PC-9 (cell line): ENCODE measurements around the gene PIAS4. TPM values are rescaled to one million over a fixed set of nuclear protein-coding genes. Genes with fewer than 3 reads are reported as not detected.
A peak's percentile ranks its signal among the peaks of the same experiment; 100 is the strongest.

Source experiments
- BruUV-seq: library from RNA; stranded (reverse); fragments of 400-500 nt; replicated peaks from 2 replicates; lab custom pipeline; 2021; lab: Mats Ljungman, UMichigan
- CTCF ChIA-PET: fragments of 300-600 bp; sonication (Branson Sonifier 250); formaldehyde crosslinking; loops from one replicate; lab custom pipeline; 2022; ENCODE audit warnings: antibody characterized with exemption; lab: Charles Lee
- POLR2A ChIA-PET: fragments of 300-600 bp; sonication (Branson Sonifier 250); formaldehyde crosslinking; loops from one replicate; lab custom pipeline; 2022; ENCODE audit warnings: antibody characterized with exemption; ENCODE audit not compliant: unreplicated experiment; lab: Charles Lee
- DNase-seq, 2 experiments: peaks; one replicate each; pipeline versions ENCODE4 v3.0.0 to v3.0.0-alpha.2; 2015 to 2022; ENCODE audit warnings: mixed read lengths in 1 of 2
- H2AFZ ChIP-seq: fragments of 200-600 bp; sonication (generic); 2 replicates; pipeline ENCODE4 v1.8.1; 2017; ENCODE audit warnings: antibody characterized with exemption
- H3F3A ChIP-seq: fragments of 200-600 bp; sonication (generic); 2 replicates; pipeline ENCODE4 v1.8.1; 2017; ENCODE audit warnings: antibody characterized with exemption, mild to moderate bottlenecking, low read depth; ENCODE audit not compliant: insufficient read depth
- H3K27ac ChIP-seq: fragments of 200-600 bp; sonication (generic); 2 replicates; pipeline ENCODE4 v1.6.1; 2016; ENCODE audit warnings: mixed run types
- H3K27me3 ChIP-seq: fragments of 200-600 bp; sonication (generic); 2 replicates; pipeline ENCODE4 v1.6.1; 2016; ENCODE audit warnings: low read depth, mixed run types; ENCODE audit not compliant: insufficient read depth
- H3K36me3 ChIP-seq: fragments of 200-600 bp; sonication (generic); 2 replicates; pipeline ENCODE4 v1.6.1; 2016; ENCODE audit warnings: low read depth, mixed run types
- H3K4me1 ChIP-seq: fragments of 200-600 bp; sonication (generic); replicated peaks from 2 replicates; pipeline ENCODE4 v1.6.1; 2016; ENCODE audit warnings: mixed run types; ENCODE audit not compliant: insufficient read depth
- H3K4me2 ChIP-seq: fragments of 200-600 bp; sonication (generic); 2 replicates; pipeline ENCODE4 v1.6.1; 2017; ENCODE audit warnings: mixed run types
- H3K4me3 ChIP-seq: fragments of 200-600 bp; sonication (generic); 2 replicates; pipeline ENCODE4 v1.6.1; 2016; ENCODE audit warnings: mixed run types
- H3K79me2 ChIP-seq: fragments of 200-600 bp; sonication (generic); 2 replicates; pipeline ENCODE4 v1.6.1; 2017; ENCODE audit warnings: low read depth, mixed run types
- H3K9me2 ChIP-seq: fragments of 200-600 bp; sonication (generic); 2 replicates; pipeline ENCODE4 v1.8.1; 2017; ENCODE audit warnings: mild to moderate bottlenecking; ENCODE audit not compliant: insufficient read depth
- H3K9me3 ChIP-seq: fragments of 200-600 bp; sonication (generic); 2 replicates; pipeline ENCODE4 v1.8.1; 2016; ENCODE audit warnings: low read depth; ENCODE audit not compliant: insufficient read depth
- H4K20me1 ChIP-seq: fragments of 200-600 bp; sonication (generic); 2 replicates; pipeline ENCODE4 v1.8.1; 2017; ENCODE audit not compliant: insufficient read depth
- CTCF ChIP-seq: fragments of 200-600 bp; sonication (generic); conservative IDR thresholded peaks from 2 replicates; pipeline ENCODE4 v1.6.1; 2017; ENCODE audit warnings: mixed run types, antibody characterized with exemption, mild to moderate bottlenecking, moderate library complexity
- EZH2 ChIP-seq: fragments of 200-600 bp; sonication (generic); IDR thresholded peaks from 2 replicates; pipeline ENCODE4 v1.8.0; 2017; ENCODE audit warnings: antibody characterized with exemption, low read depth
- intact Hi-C: fragments of 100-400 bp; cut with micrococcal nuclease; formaldehyde crosslinking; loops from one replicate; pipeline ENCODE4 v1.10.0; 2022; ENCODE audit not compliant: unreplicated experiment
- total RNA-seq: library from RNA; stranded (reverse); gene quantifications from 2 replicates; pipeline ENCODE4 v1.2.3, GENCODE V29; 2021

PIAS4 gene
- total RNA-seq, 1 experiment from 2014 or later = 26.5 TPM

GRCh38 chr19:3986260-3987041 is 21.1 kb upstream of the PIAS4 start:
- DNase-seq = peak; percentile 57 to 70
- Histone ChIP-seq H3K4me3 (peak overlapping the region; percentile 91), H3F3A (peaks cover 57% of the 10 kb centered on the region), H3K4me2 (peak overlapping the region; percentile 89), H3K36me3 (peaks cover 18% of the 10 kb centered on the region), H3K79me2 (peaks cover 38% of the 10 kb centered on the region), H3K9me2 (no peaks in the 10 kb centered on the region), H3K4me1 (peaks cover 23% of the 10 kb centered on the region), H2AFZ (no peak overlapping the region; the same call in 1 of the 2 replicates), H4K20me1 (peaks cover 35% of the 10 kb centered on the region), H3K27me3 (no peaks in the 10 kb centered on the region), H3K9me3 (no peaks in the 10 kb centered on the region), H3K27ac (peak overlapping the region; percentile 52)
- no TSS peak for BruUV-seq
- TF ChIP-seq CTCF (peak; percentile 59; the same call in 1 of the 2 replicates), EZH2 (no peak)
- CTCF ChIA-PET = interaction anchor here (0.6 to 1.1 kb wide), 2 partner anchors 72 to 207 kb away, joined by 3 to 4 read pairs; no protein-coding TSS in a partner anchor
- intact Hi-C loops = loop anchor here (1.0 to 5.0 kb wide), 5 partner anchors 18 to 391 kb away; no protein-coding TSS in a partner anchor
- POLR2A ChIA-PET = no interaction called here

DNA sequence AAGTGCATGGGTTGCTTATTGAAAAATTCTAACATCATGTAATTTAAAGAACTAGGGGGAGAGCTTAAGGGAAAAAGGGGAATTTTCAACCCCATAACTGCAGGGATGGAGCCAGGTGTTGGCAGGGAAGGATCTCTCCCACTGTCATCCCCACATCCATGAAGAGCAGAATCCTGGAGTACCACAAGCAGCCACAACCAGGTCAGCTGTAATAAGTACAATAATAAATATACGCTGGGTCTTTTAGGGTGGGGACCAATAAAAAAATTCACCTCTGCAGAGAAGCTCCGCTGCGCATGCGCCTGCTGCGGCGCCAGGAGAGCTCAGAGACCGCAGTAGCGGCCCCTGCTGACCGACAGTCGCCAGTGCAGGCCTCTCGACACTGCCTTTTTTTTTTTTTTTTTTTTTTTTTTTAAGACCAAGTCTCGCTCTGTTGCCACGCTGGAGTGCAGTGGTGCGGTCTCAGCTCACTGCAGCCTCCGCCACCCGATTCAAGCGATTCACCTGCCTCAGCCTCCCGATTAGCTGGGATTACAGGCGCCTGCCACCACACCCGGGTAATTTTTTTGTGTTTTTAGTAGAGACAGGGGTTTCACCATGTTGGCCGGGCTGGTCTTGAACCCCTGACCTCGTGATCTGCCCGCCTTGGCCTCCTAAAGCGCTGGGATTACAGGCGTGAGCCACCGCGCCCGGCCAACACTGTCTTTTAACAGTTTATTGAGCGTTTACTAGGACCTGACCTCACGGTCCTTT is 19.7 kb upstream of the PIAS4 start:
- ChIA-PET POLR2A (interaction anchor here (0.5 to 0.9 kb wide), 5 partner anchors 17 to 363 kb away, joined by 3 to 40 read pairs (median 4); partner anchors contain the start of genes DAPK3 and MPND), CTCF (interaction anchor here (0.6 to 1.1 kb wide), 11 partner anchors 9 to 1388 kb away, joined by 3 to 19 read pairs (median 6); partner anchors contain the start of gene ZBTB7A)

More for the DNA sequence above, 19.7 kb upstream of the PIAS4 start:
- Histone ChIP-seq H3K4me1 (peaks cover 23% of the 10 kb centered on the region), H3K9me3 (no peaks in the 10 kb centered on the region), H2AFZ (peak overlapping the region; percentile 70; the same call in 1 of the 2 replicates), H3K36me3 (peaks cover 14% of the 10 kb centered on the region; the same call in 1 of the 2 replicates), H3K27ac (no peak overlapping the region), H3K9me2 (no peaks in the 10 kb centered on the region), H3F3A (peaks cover 44% of the 10 kb centered on the region), H3K27me3 (no peaks in the 10 kb centered on the region), H4K20me1 (peaks cover 21% of the 10 kb centered on the region), H3K4me2 (peak overlapping the region; percentile 89), H3K4me3 (peak overlapping the region; percentile 91; the same call in 1 of the 2 replicates), H3K79me2 (peaks cover 25% of the 10 kb centered on the region)
- no peak for TF ChIP-seq EZH2
- TF ChIP-seq CTCF = peak; percentile 75
- DNase-seq = peak; percentile 64 to 78
- no TSS peak for BruUV-seq
- intact Hi-C loops = loop anchor here (2.0 to 5.0 kb wide), 4 partner anchors 19 to 390 kb away; no protein-coding TSS in a partner anchor
